Kidney (tissue), 14 donors: Measurements from ENCODE around the gene RUNX1. TPM values are rescaled to one million over a fixed set of nuclear protein-coding genes. Genes with fewer than 3 reads are reported as not detected.

Source experiments
- DNase-seq, 5 donors: peaks; one replicate each; pipeline ENCODE4 v3.0.0-alpha.2; 2013 to 2020
- FAIRE-seq: peaks from 2 replicates; lab custom pipeline; 2012; peaks lifted over from hg19 to GRCh38; lab: Jason Lieb, UNC
- H3K27ac ChIP-seq, 2 donors: one replicate each; pipeline ENCODE4 v1.7.0; 2013; ENCODE audit warnings: low read depth in 2 of 2, low read length in 2 of 2, inconsistent platforms in 1 of 2
- H3K27me3 ChIP-seq: one replicate; pipeline ENCODE4 v1.7.1; 2013; ENCODE audit warnings: low read length, inconsistent platforms; ENCODE audit not compliant: control insufficient read depth, insufficient read depth
- H3K36me3 ChIP-seq, 3 donors: one replicate each; pipeline versions ENCODE4 v1.7.0 to v1.7.1; 2013; ENCODE audit warnings: low read length in 3 of 3, control low read depth in 1 of 3, inconsistent platforms in 1 of 3; ENCODE audit not compliant: insufficient read depth in 3 of 3, control insufficient read depth in 2 of 3
- H3K4me1 ChIP-seq, 3 donors: one replicate each; pipeline versions ENCODE4 v1.7.0 to v1.7.1; 2013; ENCODE audit warnings: low read length in 3 of 3, inconsistent platforms in 1 of 3, low read depth in 1 of 3; ENCODE audit not compliant: control insufficient read depth in 2 of 3, insufficient read depth in 2 of 3
- H3K4me3 ChIP-seq, 3 donors: one replicate each; pipeline versions ENCODE4 v1.7.0 to v1.8.1; 2013; ENCODE audit warnings: low read length in 3 of 3, control low read depth in 1 of 3, inconsistent platforms in 1 of 3
- H3K9ac ChIP-seq, 3 donors: one replicate each; pipeline versions ENCODE4 v1.7.0 to v1.7.1; 2013; ENCODE audit warnings: low read length in 3 of 3, control low read depth in 1 of 3, inconsistent platforms in 1 of 3
- H3K9me3 ChIP-seq, 3 donors: one replicate each; pipeline versions ENCODE4 v1.7.0 to v1.7.1; 2013; ENCODE audit warnings: low read length in 3 of 3, control low read depth in 1 of 3, inconsistent platforms in 1 of 3; ENCODE audit not compliant: control insufficient read depth in 2 of 3, insufficient read depth in 1 of 3
- CTCF ChIP-seq: IDR thresholded peaks from 3 replicates; pipeline ENCODE4 v1.5.1; 2012; ENCODE audit warnings: mild to moderate bottlenecking, moderate library complexity, borderline replicate concordance; ENCODE audit not compliant: insufficient read depth; ENCODE audit errors: extremely low read depth
- intact Hi-C: fragments of 100-400 bp; cut with DNase I; formaldehyde crosslinking; loops from one replicate; pipeline ENCODE4 v1.11.1; 2022
- polyA plus RNA-seq: library from polyadenylated mRNA; stranded (reverse); fragments of 350-450 nt; fragmentation: Illumina TruSeq; extraction: RNeasy Lipid Tissue Mini Kit (QIAGEN cat#74804); gene quantifications from one replicate; pipeline ENCODE4 v1.2.3, GENCODE V29; 2014; ENCODE audit warnings: low read depth, low replicate concordance; ENCODE audit not compliant: insufficient read depth
- total RNA-seq: library from RNA; stranded (reverse); fragmentation: NEBNext Ultra II Directional; extraction: Animal tissue kit (Norgen Biotek cat#: 25700); gene quantifications from one replicate; pipeline ENCODE4 v1.2.1, GENCODE V29; 2021
- donor health status: control.
- donor health status: control.
- donor health status: control.
- donor health status: control.
- donor health status: control.
- donor health status: DM: yes; HTN: yes; CAD: no.
- donor health status: Normal renal cell carcinoma (clear cell type).

RUNX1 gene
- total and polyA plus RNA-seq, 2 donors from 2014 or later: 1.3 to 58.0 TPM

- no peaks in the 10 kb centered on the region for H3K27me3 ChIP-seq
- H3K9ac ChIP-seq: no peak overlapping the region
- intact Hi-C loops: loop anchor here (5.0 kb wide), 1 partner anchor 419 kb away; no protein-coding TSS in a partner anchor
- DNase-seq (no peak), FAIRE-seq (no peak)
- H3K9me3 ChIP-seq: no peaks in the 10 kb centered on the region
- TF ChIP-seq CTCF: no peak
- peaks cover 0 to 2% (median 0%) of the 10 kb centered on the region in 3 donors for H3K4me1 ChIP-seq
- no peaks in the 10 kb centered on the region for H3K36me3 ChIP-seq
- H3K27ac ChIP-seq: no peak overlapping the region
- H3K4me3 ChIP-seq: no peak overlapping the region
Measured at GRCh38 chr21:34928637-34929036, 120.5 kb downstream of the RUNX1 start.

- DNase-seq: no peak
- Histone ChIP-seq H3K4me1 (peaks cover 0 to 2% (median 0%) of the 10 kb centered on the region in 3 donors), H3K27me3 (no peaks in the 10 kb centered on the region), H3K4me3 (no peak overlapping the region), H3K27ac (no peak overlapping the region), H3K9me3 (no peaks in the 10 kb centered on the region), H3K9ac (no peak overlapping the region), H3K36me3 (no peaks in the 10 kb centered on the region)
- TF ChIP-seq CTCF: no peak
- FAIRE-seq: no peak
- intact Hi-C loops: loop anchor here (5.0 kb wide), 1 partner anchor 419 kb away; no protein-coding TSS in a partner anchor
Measured at GRCh38 chr21:34927992-34928391, 121.1 kb downstream of the RUNX1 start.

- Histone ChIP-seq H3K9me3 (no peaks in the 10 kb centered on the region), H3K36me3 (no peaks in the 10 kb centered on the region), H3K27me3 (no peaks in the 10 kb centered on the region), H3K27ac (no peak overlapping the region), H3K4me1 (peaks cover 0 to 2% (median 0%) of the 10 kb centered on the region in 3 donors), H3K9ac (no peak overlapping the region), H3K4me3 (peak overlapping the region in 1 of 3 donors; percentile 11)
- FAIRE-seq (no peak), DNase-seq (peak in 2 of 5 donors; percentile 34 to 65)
- TF ChIP-seq CTCF: no peak
- intact Hi-C loops: loop anchor here (5.0 kb wide), 1 partner anchor 420 kb away; no protein-coding TSS in a partner anchor
Measured at GRCh38 chr21:34926803-34927467, 122.2 kb downstream of the RUNX1 start.
